Activated T-cell treated with anti-CD3 and anti-CD28 coated beads for 48 hours (primary cell): ENCODE measurements around the gene C3orf18.
A peak's percentile ranks its signal among the peaks of the same experiment; 100 is the strongest.

Source experiments
- DNase-seq: peaks from one replicate; pipeline ENCODE4 v3.0.0-alpha.2; 2020; ENCODE audit warnings: low read depth

The C3orf18 gene

GRCh38 chr3:50580683-50581458 lies 13.3 kb upstream of the C3orf18 start:
- no peak for DNase-seq

- DNase-seq, result no peak
These were observed 9.8 kb upstream of the C3orf18 start for GRCh38 chr3:50577348-50577747.

- DNase-seq, result no peak
These were observed 7.8 kb upstream of the C3orf18 start for GRCh38 chr3:50575372-50575771.

- DNase-seq, result peak; percentile 52
These were observed 6.9 kb upstream of the C3orf18 start for GRCh38 chr3:50574444-50574831.

- peak; percentile 73 for DNase-seq
These were observed 6.3 kb upstream of the C3orf18 start for GRCh38 chr3:50573566-50574443.

GRCh38 chr3:50572801-50573371 lies 5.3 kb upstream of the C3orf18 start:
- peak; percentile 52 for DNase-seq

- peak; percentile 82 for DNase-seq
These were observed 4.6 kb upstream of the C3orf18 start for GRCh38 chr3:50572158-50572557.

- no peak for DNase-seq
These were observed 3.9 kb upstream of the C3orf18 start for GRCh38 chr3:50571486-50571885.

GRCh38 chr3:50570508-50571279 lies 3.1 kb upstream of the C3orf18 start:
- no peak for DNase-seq

GRCh38 chr3:50568947-50569749 lies 1.6 kb upstream of the C3orf18 start, which contains the start of gene HEMK1:
HEMK1 (plus strand) TSS chr3:50569522; CDS start chr3:50571105, 1,583 bp downstream.
- DNase-seq, result peak; percentile 96

GRCh38 chr3:50567011-50567385 lies 549 bp downstream of the C3orf18 start:
- DNase-seq, result no peak

- DNase-seq, result no peak
These were observed 3.2 kb downstream of the C3orf18 start for GRCh38 chr3:50564321-50564720.

- no peak for DNase-seq
These were observed 3.7 kb downstream of the C3orf18 start for GRCh38 chr3:50563867-50564266.

GRCh38 chr3:50562861-50563260 lies 4.7 kb downstream of the C3orf18 start:
- no peak for DNase-seq

GRCh38 chr3:50559702-50560101 lies 7.8 kb downstream of the C3orf18 start:
- DNase-seq, result no peak

- no peak for DNase-seq
These were observed 9.6 kb downstream of the C3orf18 start for GRCh38 chr3:50557915-50558314.

- no peak for DNase-seq
These were observed 10.4 kb downstream of the C3orf18 start for GRCh38 chr3:50557106-50557505.

GRCh38 chr3:50554553-50554952 lies 13.0 kb downstream of the C3orf18 start:
- no peak for DNase-seq

- DNase-seq, result no peak
These were observed 14.9 kb downstream of the C3orf18 start for GRCh38 chr3:50552598-50552997.

- no peak for DNase-seq
These were observed 15.7 kb downstream of the C3orf18 start for GRCh38 chr3:50551681-50552435.
